AG10803 (cell line): ENCODE results near the gene ALOX15B.

ENCODE experiments used
- DNase-seq: peaks from one replicate; pipeline ENCODE4 v3.0.0; 2010; ENCODE audit warnings: low read depth
- H3K4me3 ChIP-seq: 2 replicates; pipeline ENCODE4 v1.5.1; 2011; ENCODE audit warnings: mild to moderate bottlenecking, low read length, control low read depth
- CTCF ChIP-seq: conservative IDR thresholded peaks from 2 replicates; pipeline ENCODE4 v1.5.1; 2011; ENCODE audit warnings: mild to moderate bottlenecking, low read length, control low read depth, inconsistent platforms

ALOX15B gene

GRCh38 chr17:8064561-8065019 lies 25.7 kb downstream of the ALOX15B start:
- H3K4me3 ChIP-seq: no peak overlapping the region
- TF ChIP-seq CTCF: no peak
- no peak for DNase-seq

- H3K4me3 ChIP-seq: no peak overlapping the region
- no peak for TF ChIP-seq CTCF
- no peak for DNase-seq
Measured at GRCh38 chr17:8066841-8067775, 28.2 kb downstream of the ALOX15B start.

GRCh38 chr17:8067806-8068205 lies 28.9 kb downstream of the ALOX15B start:
- no peak overlapping the region for H3K4me3 ChIP-seq
- TF ChIP-seq CTCF: no peak
- no peak for DNase-seq

GRCh38 chr17:8068736-8069586 lies 30.1 kb downstream of the ALOX15B start:
- no peak for TF ChIP-seq CTCF
- DNase-seq: no peak
- no peak overlapping the region for H3K4me3 ChIP-seq

- no peak for DNase-seq
- H3K4me3 ChIP-seq: no peak overlapping the region
- TF ChIP-seq CTCF: no peak
Measured at GRCh38 chr17:8069587-8069860, 30.7 kb downstream of the ALOX15B start.

- TF ChIP-seq CTCF: no peak
- no peak for DNase-seq
- no peak overlapping the region for H3K4me3 ChIP-seq
Measured at GRCh38 chr17:8071496-8071895, 32.6 kb downstream of the ALOX15B start.

GRCh38 chr17:8072341-8072728 lies 33.5 kb downstream of the ALOX15B start:
- no peak overlapping the region for H3K4me3 ChIP-seq
- TF ChIP-seq CTCF: no peak
- DNase-seq: no peak
